Tibial nerve (tissue), 4 donors: ENCODE data around the gene PRKCG.

Experiments used
- CTCF ChIP-seq, 5 experiments: fragments of 200-600 bp in 3 of 5; fragments of 450-650 bp in 2 of 5; sonication (generic) in 3 of 5; IDR thresholded peaks; one replicate each; pipeline ENCODE4 v1.5.1; 2016 to 2019; ENCODE audit warnings: antibody characterized with exemption in 5 of 5, mild to moderate bottlenecking in 3 of 5, moderate library complexity in 2 of 5
- EP300 ChIP-seq, 2 donors: sonication (generic); formaldehyde crosslinking; IDR thresholded peaks; one replicate each; pipeline ENCODE4 v1.6.1; 2017; ENCODE audit warnings: antibody characterized with exemption in 2 of 2, mild to moderate bottlenecking in 1 of 2
- POLR2A ChIP-seq, 2 donors: fragments of 450-650 bp; IDR thresholded peaks; one replicate each; pipeline ENCODE4 v1.6.1; 2017; ENCODE audit warnings: antibody characterized with exemption in 2 of 2, mild to moderate bottlenecking in 2 of 2, moderate library complexity in 2 of 2

GRCh38 chr19:53898636-53899341 is 16.8 kb downstream of the PRKCG start:
- no peak for TF ChIP-seq CTCF (IDR thresholded peaks at IDR 0.05)
- no peak for TF ChIP-seq POLR2A (IDR thresholded peaks at IDR 0.05)
- no peak for TF ChIP-seq EP300 (IDR thresholded peaks at IDR 0.05)
